CD4-positive, alpha-beta T cell treated with Interleukin-2 at 100 ng/mL for 4 hours (primary cell): ENCODE measurements around the gene KLF13.

ENCODE experiments used
- DNase-seq: peaks from one replicate; pipeline ENCODE4 v3.0.0-alpha.2; 2020; ENCODE audit warnings: low spot score

The KLF13 gene

GRCh38 chr15:31300208-31300661 lies 26.4 kb upstream of the KLF13 start:
- no peak for DNase-seq

- no peak for DNase-seq
Measured at GRCh38 chr15:31300981-31301672, 25.5 kb upstream of the KLF13 start.

- DNase-seq = no peak
Measured at GRCh38 chr15:31301673-31301990, 25.0 kb upstream of the KLF13 start.

- DNase-seq = no peak
Measured at GRCh38 chr15:31302029-31302657, 24.5 kb upstream of the KLF13 start.

- DNase-seq = peak; percentile 19
Measured at GRCh38 chr15:31302778-31303725, 23.6 kb upstream of the KLF13 start.

- no peak for DNase-seq
Measured at GRCh38 chr15:31303726-31304648, 22.6 kb upstream of the KLF13 start.

- DNase-seq = no peak
Measured at GRCh38 chr15:31304751-31305365, 21.8 kb upstream of the KLF13 start.

- DNase-seq = no peak
Measured at GRCh38 chr15:31305375-31305774, 21.3 kb upstream of the KLF13 start.

- DNase-seq = no peak
Measured at GRCh38 chr15:31305796-31306425, 20.7 kb upstream of the KLF13 start.

- no peak for DNase-seq
Measured at GRCh38 chr15:31306426-31307269, 20.0 kb upstream of the KLF13 start.

GRCh38 chr15:31307270-31308184 lies 19.1 kb upstream of the KLF13 start:
- no peak for DNase-seq

- DNase-seq = no peak
Measured at GRCh38 chr15:31308185-31308639, 18.4 kb upstream of the KLF13 start.

- DNase-seq = no peak
Measured at GRCh38 chr15:31309893-31310606, 16.6 kb upstream of the KLF13 start.

- no peak for DNase-seq
Measured at GRCh38 chr15:31311735-31312619, 14.7 kb upstream of the KLF13 start.

GRCh38 chr15:31313223-31313622 lies 13.4 kb upstream of the KLF13 start:
- no peak for DNase-seq

GRCh38 chr15:31314380-31314779 lies 12.3 kb upstream of the KLF13 start:
- no peak for DNase-seq
